K562 (cell line): Measurements from ENCODE around the gene CERS6. TPM values are rescaled to one million over a fixed set of nuclear protein-coding genes. Genes with fewer than 3 reads are reported as not detected.

Source experiments
- CBX8 ChIP-seq: fragments of 200-600 bp; sonication (generic); IDR thresholded peaks from 2 replicates; pipeline ENCODE4 v1.6.1; 2012; ENCODE audit warnings: borderline replicate concordance, mixed run types, low read depth, mild to moderate bottlenecking, moderate library complexity, mixed read lengths, low read length, control low read depth, inconsistent platforms; ENCODE audit not compliant: poor library complexity, severe bottlenecking; ENCODE audit errors: extremely low read depth
- HDAC2 ChIP-seq: fragments of 450-650 bp; IDR thresholded peaks from 2 replicates; pipeline ENCODE4 v1.6.1; 2016; ENCODE audit warnings: mild to moderate bottlenecking
- HNRNPL ChIP-seq: fragments of 200-400 bp; formaldehyde crosslinking; IDR thresholded peaks from 2 replicates; pipeline ENCODE4 v1.6.1; 2017; ENCODE audit warnings: low read depth, mild to moderate bottlenecking, low read length
- LEF1 ChIP-seq: fragments of 450-650 bp; IDR thresholded peaks from 2 replicates; pipeline ENCODE4 v1.6.1; 2016; ENCODE audit warnings: mild to moderate bottlenecking
- MITF ChIP-seq: IDR thresholded peaks from 2 replicates; pipeline ENCODE4 v1.6.1; 2014; ENCODE audit warnings: antibody characterized with exemption
- NBN ChIP-seq: fragments of 450-650 bp; IDR thresholded peaks from 2 replicates; pipeline ENCODE4 v1.6.1; 2016; ENCODE audit warnings: low read depth, mild to moderate bottlenecking
- RBM22 ChIP-seq: fragments of 200-400 bp; formaldehyde crosslinking; IDR thresholded peaks from 2 replicates; pipeline ENCODE4 v1.6.1; 2018; ENCODE audit warnings: low read length, low read depth; ENCODE audit not compliant: poor library complexity, severe bottlenecking
- RBM25 ChIP-seq: fragments of 200-400 bp; formaldehyde crosslinking; IDR thresholded peaks from 2 replicates; pipeline ENCODE4 v1.6.1; 2018; ENCODE audit warnings: low read length, low read depth, moderate library complexity; ENCODE audit not compliant: severe bottlenecking
- SIN3A ChIP-seq, 2 experiments: fragments of 150-350 bp in 1 of 2; IDR thresholded peaks; 2 replicates each; pipeline ENCODE4 v1.6.1; 2011 to 2016; ENCODE audit warnings: borderline replicate concordance in 2 of 2, low read depth in 2 of 2, low read length in 2 of 2, mild to moderate bottlenecking in 2 of 2, moderate library complexity in 2 of 2; ENCODE audit not compliant: control insufficient read depth in 1 of 2
- STAT5A ChIP-seq: IDR thresholded peaks from 2 replicates; pipeline ENCODE4 v1.6.1; 2012; ENCODE audit warnings: low read length, inconsistent platforms, borderline replicate concordance
- TARDBP ChIP-seq: fragments of 450-650 bp; IDR thresholded peaks from 2 replicates; pipeline ENCODE4 v1.6.1; 2016
- TFAM ChIP-seq: fragments of 250-450 bp; sonication (Bioruptor Pico); conservative IDR thresholded peaks from 2 replicates; pipeline ENCODE4 v1.5.0; 2021; ENCODE audit warnings: mild to moderate bottlenecking, moderate library complexity
- U2AF1 ChIP-seq: fragments of 200-400 bp; formaldehyde crosslinking; optimal IDR thresholded peaks from 2 replicates; pipeline ENCODE3; 2017; ENCODE audit warnings: mild to moderate bottlenecking, low read depth, low read length, moderate library complexity
- ZC3H11A ChIP-seq: IDR thresholded peaks from 2 replicates; pipeline ENCODE4 v1.6.1; 2012; ENCODE audit warnings: low read depth, low read length, improper control_type of control experiment
- ZNF23 ChIP-seq: fragments of 250-450 bp; sonication (Bioruptor Pico); IDR thresholded peaks from 2 replicates; pipeline ENCODE4 v1.4.0; 2020; ENCODE audit warnings: mild to moderate bottlenecking
- ZNF511 ChIP-seq: sonication (generic); formaldehyde crosslinking; IDR thresholded peaks from 2 replicates; pipeline ENCODE4 v1.8.0; 2022; ENCODE audit warnings: mild to moderate bottlenecking, missing genetic modification reagents
- ZNF740 ChIP-seq, 3 experiments: fragments of 200-800 bp in 1 of 3; sonication (Bioruptor generic) in 1 of 3; sonication (generic) in 1 of 3; formaldehyde crosslinking in 1 of 3; IDR thresholded peaks; 2 replicates each; pipeline versions ENCODE4 v1.6.1 to v1.8.0; 2016 to 2022; ENCODE audit warnings: mild to moderate bottlenecking in 2 of 3, missing compliant biosample characterization in 2 of 3, missing genetic modification characterization in 2 of 3, missing genetic modification reagents in 1 of 3
- ZNF75A ChIP-seq: fragments of 450-650 bp; formaldehyde crosslinking; IDR thresholded peaks from 2 replicates; pipeline ENCODE4 v1.4.0; 2020; ENCODE audit warnings: mild to moderate bottlenecking
- polyA plus RNA-seq, 8 experiments: library from polyadenylated mRNA; depleted of rRNA in 4 of 8; stranded (reverse) in 5 of 8; unstranded in 3 of 8; fragments of >200 nt; fragmentation: Nextera tagmentation in 2 of 8; fragmentation: Illumina TruSeq in 1 of 8; extraction: Ambion mirVana in 2 of 8; extraction: Trizol in 1 of 8; gene quantifications; 2 replicates each; pipeline versions ENCODE4 v1.2.1 to v1.2.3, GENCODE V29; 2011 to 2014; ENCODE audit warnings: inconsistent platforms in 1 of 8, missing spikeins in 1 of 8
- total RNA-seq, 7 experiments: library from RNA; depleted of rRNA in 6 of 7; stranded (reverse); fragments of >200 nt in 6 of 7; fragmentation: Illumina TruSeq in 2 of 7; extraction: Trizol in 2 of 7; gene quantifications; 2 replicates each; pipeline versions ENCODE4 v1.2.1 to v1.2.3, GENCODE V29; 2011 to 2021; ENCODE audit warnings: low replicate concordance in 1 of 7
- TF ChIP-seq, protein P1 (sequence below): fragments of 450-650 bp; formaldehyde crosslinking; IDR thresholded peaks from 2 replicates; pipeline ENCODE4 v1.4.0; 2020; ENCODE audit warnings: mild to moderate bottlenecking, mixed read lengths
- TF ChIP-seq, protein P2 (sequence below), 2 experiments: fragments of 200-800 bp in 1 of 2; sonication (Bioruptor generic) in 1 of 2; sonication (generic) in 1 of 2; formaldehyde crosslinking in 1 of 2; IDR thresholded peaks in 1 of 2; conservative IDR thresholded peaks in 1 of 2; 2 replicates each; pipeline versions ENCODE4 v1.5.0 to v1.6.1; 2016 to 2020; ENCODE audit warnings: missing compliant biosample characterization in 1 of 2, missing genetic modification characterization in 1 of 2, missing genetic modification reagents in 1 of 2

Gene CERS6
- total and polyA plus RNA-seq, 9 of the 15 experiments (the other 6 are each of a cell fraction or from before 2014, with no cell fraction given): 1.6 to 13.6 (median 11.4) TPM

DNA sequence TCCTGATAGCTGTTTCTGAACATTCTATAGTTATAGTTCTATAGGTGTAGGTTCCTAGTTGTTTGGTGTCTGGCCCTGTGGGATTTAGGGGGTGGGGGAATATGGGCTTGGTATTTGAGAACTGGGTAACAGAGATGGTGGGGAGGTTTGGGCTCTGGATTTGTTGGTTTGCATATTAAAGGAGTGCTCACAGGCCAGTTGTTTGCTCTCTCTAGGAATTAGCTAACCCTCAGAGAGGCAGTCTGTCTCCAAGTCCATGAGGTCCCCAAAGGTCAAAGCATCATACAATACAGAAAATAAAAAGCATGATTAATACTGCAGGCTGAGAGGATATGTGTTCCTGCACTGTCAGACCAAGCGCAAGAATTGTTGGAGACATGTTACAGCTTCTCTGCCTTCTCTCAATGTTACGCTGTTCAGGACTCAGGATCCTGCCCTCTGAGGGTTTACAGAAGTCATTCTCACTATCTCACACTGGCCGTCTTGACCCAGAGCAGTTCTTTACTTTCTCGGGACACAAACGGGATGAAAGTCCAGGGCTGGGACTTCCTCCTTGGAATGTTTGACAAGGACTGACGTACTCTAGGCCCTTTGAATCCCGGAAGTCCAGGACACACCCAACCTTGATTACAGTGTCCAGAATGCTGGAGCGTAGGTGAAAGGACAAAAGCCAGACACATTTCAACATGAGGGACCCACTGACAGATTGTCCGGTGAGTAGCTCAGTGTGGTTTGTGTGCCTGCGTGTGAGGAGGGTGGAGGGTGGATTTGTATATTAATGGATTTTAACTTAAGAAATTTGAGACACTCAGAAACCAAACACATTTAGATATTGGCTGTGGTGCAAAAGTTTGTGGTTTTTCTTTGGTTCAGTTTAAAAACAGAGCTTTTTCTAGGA is 346.1 kb downstream of the CERS6 start, which contains the start of gene NOSTRIN (continued):
- TF ChIP-seq SIN3A (IDR thresholded peaks at IDR 0.05; ENCODE audit: borderline replicate concordance in 2 of 2, control insufficient read depth in 1 of 2, low read depth in 2 of 2, low read length in 2 of 2) (no peak), TARDBP (0 out of 2 replicates have a peak, but pooled peaks have one; percentile 63), STAT5A (no peak), ZNF511 (no peak), CBX8 (no peak), RBM25 (no peak), ZC3H11A (no peak), RBM22 (no peak), ZNF23 (no peak), ZNF740 (CRISPR knock-in tag; IDR thresholded peaks at IDR 0.05) (no peak), ZNF740 (tag; IDR thresholded peaks at IDR 0.05) (no peak), NBN (peak; percentile 57; the same call in 1 of the 2 replicates), MITF (no peak), HDAC2 (peak; percentile 74), ZNF75A (CRISPR knock-in tag) (0 out of 2 replicates have a peak, but pooled peaks have one; percentile 13), U2AF1 (no peak), HNRNPL (no peak), TFAM (no peak), LEF1 (peak; percentile 53)
- TF ChIP-seq, protein P1, sequence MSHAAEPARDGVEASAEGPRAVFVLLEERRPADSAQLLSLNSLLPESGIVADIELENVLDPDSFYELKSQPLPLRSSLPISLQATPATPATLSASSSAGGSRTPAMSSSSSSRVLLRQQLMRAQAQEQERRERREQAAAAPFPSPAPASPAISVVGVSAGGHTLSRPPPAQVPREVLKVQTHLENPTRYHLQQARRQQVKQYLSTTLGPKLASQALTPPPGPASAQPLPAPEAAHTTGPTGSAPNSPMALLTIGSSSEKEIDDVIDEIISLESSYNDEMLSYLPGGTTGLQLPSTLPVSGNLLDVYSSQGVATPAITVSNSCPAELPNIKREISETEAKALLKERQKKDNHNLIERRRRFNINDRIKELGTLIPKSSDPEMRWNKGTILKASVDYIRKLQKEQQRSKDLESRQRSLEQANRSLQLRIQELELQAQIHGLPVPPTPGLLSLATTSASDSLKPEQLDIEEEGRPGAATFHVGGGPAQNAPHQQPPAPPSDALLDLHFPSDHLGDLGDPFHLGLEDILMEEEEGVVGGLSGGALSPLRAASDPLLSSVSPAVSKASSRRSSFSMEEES (CRISPR knock-in tag): no peak
- TF ChIP-seq, protein P2, sequence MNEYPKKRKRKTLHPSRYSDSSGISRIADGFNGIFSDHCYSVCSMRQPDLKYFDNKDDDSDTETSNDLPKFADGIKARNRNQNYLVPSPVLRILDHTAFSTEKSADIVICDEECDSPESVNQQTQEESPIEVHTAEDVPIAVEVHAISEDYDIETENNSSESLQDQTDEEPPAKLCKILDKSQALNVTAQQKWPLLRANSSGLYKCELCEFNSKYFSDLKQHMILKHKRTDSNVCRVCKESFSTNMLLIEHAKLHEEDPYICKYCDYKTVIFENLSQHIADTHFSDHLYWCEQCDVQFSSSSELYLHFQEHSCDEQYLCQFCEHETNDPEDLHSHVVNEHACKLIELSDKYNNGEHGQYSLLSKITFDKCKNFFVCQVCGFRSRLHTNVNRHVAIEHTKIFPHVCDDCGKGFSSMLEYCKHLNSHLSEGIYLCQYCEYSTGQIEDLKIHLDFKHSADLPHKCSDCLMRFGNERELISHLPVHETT (CRISPR knock-in tag; conservative IDR thresholded peaks at IDR 0.05 in 1 of 2, IDR thresholded peaks at IDR 0.05 in 1 of 2): peak in 1 of 2 experiments; percentile 36; a peak in 1 of 4 replicates
